Activated CD8-positive, alpha-beta memory T cell treated with anti-CD3 and anti-CD28 coated beads, Interleukin-2, amount 50 U/mL, for 1 hour (primary cell): ENCODE measurements around the gene COIL.

Source experiments
- DNase-seq: peaks from one replicate; pipeline ENCODE4 v3.0.0-alpha.2; 2020; ENCODE audit errors: extremely low read depth

The COIL gene

DNA sequence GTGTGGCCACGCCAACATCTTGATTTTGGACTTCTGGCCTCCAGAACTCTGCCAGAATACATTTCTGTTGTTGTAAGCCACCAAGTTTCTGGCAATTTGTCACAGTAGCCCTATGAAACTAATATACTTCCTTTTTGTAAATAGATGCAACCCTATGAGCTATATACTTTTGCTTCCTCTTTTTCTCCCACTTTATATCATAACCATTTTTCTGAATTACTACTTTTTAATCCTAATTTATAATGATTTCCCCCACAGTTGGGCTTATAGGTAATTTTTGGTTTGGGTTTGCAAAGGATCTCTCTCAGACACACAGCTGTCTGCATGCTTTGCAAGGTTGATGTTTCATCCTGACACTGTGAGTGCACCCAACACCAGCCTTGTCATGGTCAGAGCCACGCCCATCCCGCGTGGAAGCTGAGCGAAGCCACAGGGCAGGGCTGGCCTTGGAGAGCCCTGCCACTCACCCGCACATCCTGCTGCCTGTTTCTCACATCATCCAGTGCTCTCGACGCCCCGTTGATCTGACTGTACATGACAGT is 52.8 kb downstream of the COIL start:
- no peak for DNase-seq

- DNase-seq: no peak
These were observed 57.3 kb downstream of the COIL start for GRCh38 chr17:56903560-56903959.

DNA sequence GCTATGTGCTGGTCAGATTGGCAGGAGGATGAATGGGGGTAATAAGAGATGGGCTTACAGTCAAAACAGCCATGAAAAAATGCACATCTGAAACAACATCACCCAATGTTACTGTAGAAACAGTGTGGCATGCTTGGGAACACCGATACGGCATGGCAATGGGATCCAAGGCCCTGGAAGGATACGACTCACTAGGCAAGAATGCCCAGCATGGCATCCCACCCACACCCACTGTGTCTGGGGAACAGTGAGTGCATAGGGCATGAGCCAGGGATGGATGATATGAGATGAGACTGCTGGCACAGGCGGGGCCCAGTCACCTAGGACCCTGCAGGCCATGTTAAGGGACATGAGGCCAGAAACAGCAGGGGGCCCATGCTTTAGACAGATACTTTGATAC is 58.5 kb downstream of the COIL start:
- DNase-seq: no peak

DNA sequence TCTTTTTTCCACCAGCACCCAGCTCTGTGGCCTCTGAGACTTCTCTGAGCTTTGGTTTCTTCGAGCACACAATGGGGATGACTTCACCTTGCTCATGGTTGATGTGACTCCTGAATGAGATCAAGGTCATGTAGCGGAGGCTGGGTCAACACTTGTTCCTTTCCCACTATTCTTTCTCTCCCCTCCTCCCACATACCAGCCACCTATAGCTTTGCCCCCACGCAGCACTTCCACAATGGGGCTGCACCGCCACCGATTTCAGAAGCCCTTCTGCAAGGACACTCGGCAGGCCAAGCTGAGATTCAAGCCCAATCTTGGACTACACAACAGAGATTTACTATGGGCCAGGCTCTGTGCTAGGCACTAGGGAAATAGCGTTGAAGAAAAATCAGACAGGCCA is 61.4 kb downstream of the COIL start:
- no peak for DNase-seq

DNA sequence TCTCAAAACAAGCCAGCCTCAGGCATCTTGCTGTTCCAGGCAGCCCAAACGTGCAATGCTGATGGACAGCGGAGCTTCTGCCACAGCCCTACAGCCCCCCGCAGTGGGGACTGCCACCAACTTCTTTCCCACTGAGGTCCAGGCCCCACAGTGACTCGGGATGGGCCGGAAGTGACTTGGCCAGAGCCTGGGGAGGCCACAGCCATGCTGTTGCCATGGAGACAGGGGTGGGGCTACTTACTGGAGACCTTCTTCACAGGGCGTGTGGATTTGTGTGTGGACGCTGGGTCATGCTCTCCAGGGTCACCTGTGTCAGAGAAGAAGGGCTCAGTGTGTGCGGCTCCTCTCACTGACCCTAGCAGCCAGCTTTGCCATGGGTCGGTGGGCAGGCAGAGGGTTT is 62.0 kb downstream of the COIL start:
- DNase-seq: no peak

- DNase-seq: no peak
These were observed 63.0 kb downstream of the COIL start for GRCh38 chr17:56897646-56898424.

DNA sequence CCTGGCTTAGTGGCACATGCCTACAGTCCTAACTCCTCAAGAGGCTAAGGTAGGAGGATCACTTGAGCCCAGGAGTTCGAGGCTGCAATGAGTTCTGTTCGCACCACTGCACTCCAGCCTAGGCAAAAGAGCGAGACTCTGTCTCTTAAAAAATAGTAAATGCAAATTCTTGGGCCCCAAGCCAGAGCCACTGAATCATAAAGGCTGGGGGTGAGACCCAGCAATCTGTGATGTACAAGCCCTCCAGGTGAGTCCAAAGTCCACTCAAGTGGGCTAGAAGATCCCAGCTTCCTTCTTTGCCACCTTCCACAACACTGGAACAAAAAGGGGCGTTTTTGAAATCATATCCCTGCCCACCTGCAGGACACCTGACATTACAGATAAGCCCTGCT is 63.9 kb downstream of the COIL start:
- DNase-seq: no peak

GRCh38 chr17:56896217-56896967 is 64.5 kb downstream of the COIL start:
- no peak for DNase-seq

DNA sequence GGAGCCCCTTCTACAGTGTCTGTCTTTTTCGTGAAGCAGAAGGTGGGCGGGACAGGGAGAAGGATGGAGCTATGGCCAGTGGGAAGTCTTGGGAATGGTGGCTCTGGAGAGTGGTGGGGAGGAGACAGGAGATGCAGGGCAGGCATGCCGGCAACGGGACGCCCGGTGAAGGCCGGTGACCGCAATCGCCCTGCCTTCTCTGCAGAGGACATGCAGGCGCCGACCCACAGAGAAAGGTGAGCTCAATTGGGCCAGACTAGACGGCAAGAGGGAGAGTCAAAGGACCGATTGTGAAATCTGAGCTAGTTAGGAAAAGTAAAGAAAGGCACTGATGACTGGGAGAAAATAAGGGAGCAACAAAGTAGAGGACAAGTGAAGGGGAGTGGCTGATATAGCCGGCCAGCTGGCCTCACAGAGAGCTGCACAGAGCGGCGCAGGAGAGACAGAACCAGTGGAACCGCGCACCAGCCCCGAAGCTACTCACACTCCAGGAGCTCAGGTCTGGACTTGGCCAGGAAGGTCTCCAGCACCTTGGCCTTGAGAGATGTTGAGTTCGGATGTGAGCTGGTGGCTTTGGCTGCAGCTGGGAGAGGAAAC is 65.9 kb downstream of the COIL start:
- DNase-seq: no peak

GRCh38 chr17:56893503-56893902 is 67.3 kb downstream of the COIL start:
- no peak for DNase-seq

DNA sequence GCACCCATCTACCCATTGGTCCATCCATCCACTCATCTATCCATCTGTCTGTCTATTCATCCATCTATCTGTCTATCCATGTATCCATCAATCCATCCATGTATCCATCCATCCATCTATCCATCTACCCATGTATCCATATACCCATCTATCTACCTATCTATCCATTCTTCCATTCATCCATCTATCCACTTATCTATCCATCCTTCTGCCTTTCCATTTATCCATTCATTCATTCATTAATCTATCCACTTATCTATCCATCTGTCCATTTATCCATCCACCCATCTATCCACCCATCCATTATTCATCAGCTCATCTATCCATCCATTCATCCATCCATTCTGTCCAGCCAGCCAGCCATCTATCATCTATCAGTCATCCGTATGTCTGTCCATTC is 68.5 kb downstream of the COIL start:
- no peak for DNase-seq

- no peak for DNase-seq
These were observed 69.1 kb downstream of the COIL start for GRCh38 chr17:56891751-56892150.

- DNase-seq: no peak
These were observed 69.8 kb downstream of the COIL start for GRCh38 chr17:56890906-56891674.

DNA sequence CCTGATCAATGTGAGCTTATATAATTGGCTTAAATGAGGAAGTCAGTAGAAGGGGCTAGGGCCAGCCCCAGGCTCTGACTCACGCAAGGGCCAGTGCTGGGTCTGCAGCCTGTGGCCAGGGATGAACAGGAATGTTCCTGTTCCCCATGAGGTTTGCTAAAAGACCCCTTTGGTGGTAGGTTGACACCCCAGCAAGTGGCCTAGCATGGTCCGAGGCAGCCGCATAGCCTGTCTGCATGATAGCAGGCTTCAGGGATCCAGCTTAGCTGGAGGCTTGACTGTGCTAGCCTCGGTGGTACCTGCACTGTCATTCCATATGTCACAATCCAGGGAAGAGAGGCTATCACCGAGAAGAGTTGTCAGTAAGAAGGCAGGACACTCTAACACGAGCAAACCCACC is 70.5 kb downstream of the COIL start:
- DNase-seq: no peak
